ENCODE data around the gene RBBP8NL.

DNA sequence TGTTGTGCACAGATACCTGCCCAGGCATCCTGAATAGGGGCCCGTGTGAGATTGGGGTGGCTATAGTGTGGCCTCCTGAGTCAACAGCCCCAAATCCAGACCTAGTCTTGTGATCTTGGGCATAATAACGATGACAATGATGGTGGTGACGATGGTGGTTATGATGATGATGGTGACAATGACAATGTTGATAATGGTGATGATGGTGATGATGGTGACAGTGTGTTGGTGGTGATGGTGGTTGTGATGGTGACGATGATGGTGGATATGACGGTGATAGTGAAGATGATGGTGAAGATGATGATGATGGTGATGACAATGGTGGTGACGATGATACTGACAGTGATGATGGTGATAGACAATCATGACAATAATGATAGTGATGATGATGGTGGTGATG, 45.5 kb downstream of the RBBP8NL start:
- no peak for TF ChIP-seq EZH2 (IDR thresholded peaks at IDR 0.05; ENCODE audit: low read depth, low read length, severe bottlenecking)
- TF ChIP-seq SP4 (IDR thresholded peaks at IDR 0.05; ENCODE audit: low read length), result no peak
- no peak for TF ChIP-seq POLR2AphosphoS5 (IDR thresholded peaks at IDR 0.05; ENCODE audit: low read depth, low read length)
- no peak for TF ChIP-seq KDM1A (IDR thresholded peaks at IDR 0.05; ENCODE audit: borderline replicate concordance, low read length)
- TF ChIP-seq SIRT6 (IDR thresholded peaks at IDR 0.05; ENCODE audit: low read length), result no peak
- TF ChIP-seq PHF8 (conservative IDR thresholded peaks at IDR 0.05; ENCODE audit: low read depth, low read length), result no peak
- TF ChIP-seq MAFK (IDR thresholded peaks at IDR 0.05; ENCODE audit: low read depth, low read length), result no peak
- no peak for TF ChIP-seq CTCF (IDR thresholded peaks at IDR 0.05; ENCODE audit: control extremely low read depth in 1 of 3, insufficient read depth in 1 of 3, low read depth in 1 of 3, low read length in 3 of 3)
- no peak for TF ChIP-seq ASH2L (IDR thresholded peaks at IDR 0.05; ENCODE audit: low read length)
- no peak for TF ChIP-seq KDM5A (IDR thresholded peaks at IDR 0.05; ENCODE audit: low read length)
- TF ChIP-seq TAF1 (IDR thresholded peaks at IDR 0.05; ENCODE audit: low read depth, low read length), result no peak
- TF ChIP-seq CHD1 (IDR thresholded peaks at IDR 0.05; ENCODE audit: low read depth, low read length), result no peak
- TF ChIP-seq CBX5 (IDR thresholded peaks at IDR 0.05; ENCODE audit: low read depth, low read length), result no peak
- TF ChIP-seq RNF2 (IDR thresholded peaks at IDR 0.05; ENCODE audit: borderline replicate concordance, low read depth, low read length, missing control alignments, poor library complexity, severe bottlenecking), result no peak

Data from H1 (cell line).